Natural killer cell (primary cell): ENCODE measurements around the gene NEK5. TPM values are rescaled to one million over a fixed set of nuclear protein-coding genes. Genes with fewer than 3 reads are reported as not detected.
"Not testable (repeated sequence)": the region's sequence is repeated elsewhere in the genome, so short reads cannot be mapped to it uniquely, and the experiment has no call there.

Experiments used
- ATAC-seq, 3 donors: fragments of 150-1000 bp in 2 of 3; fragments of 200-7000 bp in 1 of 3; cut with Tn5 transposase; 1 replicate in 1 of 3; 2 replicates in 2 of 3; pipeline ENCODE4 v1.10.0; 2021; ENCODE audit warnings: mild to moderate bottlenecking in 2 of 3, moderate library complexity in 2 of 3
- DNase-seq, 2 donors: peaks; one replicate each; pipeline versions ENCODE4 v3.0.0 to v3.0.0-alpha.2; 2013 to 2021; ENCODE audit warnings: mixed read lengths in 1 of 2
- H3K27ac ChIP-seq: one replicate; pipeline ENCODE4 v1.5.1; 2013; ENCODE audit warnings: mild to moderate bottlenecking, low read length
- H3K27me3 ChIP-seq: one replicate; pipeline ENCODE4 v1.6.1; 2013; ENCODE audit warnings: low read length; ENCODE audit not compliant: control insufficient read depth, insufficient read depth
- H3K36me3 ChIP-seq: one replicate; pipeline ENCODE4 v1.6.1; 2013; ENCODE audit warnings: low read length; ENCODE audit not compliant: control insufficient read depth, insufficient read depth
- H3K4me1 ChIP-seq: one replicate; pipeline ENCODE4 v1.6.1; 2013; ENCODE audit warnings: low read length; ENCODE audit not compliant: control insufficient read depth, insufficient read depth
- H3K4me3 ChIP-seq: one replicate; pipeline ENCODE4 v1.5.1; 2013; ENCODE audit warnings: low read length
- H3K9me3 ChIP-seq: one replicate; pipeline ENCODE4 v1.6.1; 2013; ENCODE audit warnings: low read length; ENCODE audit not compliant: control insufficient read depth, insufficient read depth
- H3K27ac Mint-ChIP-seq, 2 donors: one replicate each; pipeline ENCODE4 v1.8.0; 2022; ENCODE audit warnings: mild to moderate bottlenecking in 2 of 2, mixed read lengths in 2 of 2, moderate library complexity in 1 of 2
- H3K27me3 Mint-ChIP-seq, 2 donors: one replicate each; pipeline ENCODE4 v1.8.0; 2022; ENCODE audit warnings: low read depth in 2 of 2, mixed read lengths in 2 of 2
- H3K36me3 Mint-ChIP-seq: one replicate; pipeline ENCODE4 v1.8.0; 2022; ENCODE audit warnings: mixed read lengths
- H3K4me1 Mint-ChIP-seq, 2 donors: one replicate each; pipeline ENCODE4 v1.8.0; 2022; ENCODE audit warnings: mixed read lengths in 2 of 2
- H3K4me3 Mint-ChIP-seq: one replicate; pipeline ENCODE4 v1.8.0; 2022; ENCODE audit warnings: mild to moderate bottlenecking, moderate library complexity, mixed read lengths
- H3K9me3 Mint-ChIP-seq, 2 donors: one replicate each; pipeline ENCODE4 v1.8.0; 2022; ENCODE audit warnings: mixed read lengths in 2 of 2
- WGBS: methylation state at CpG from one replicate; pipeline ENCODE4 v1.1.7; 2013; ENCODE audit warnings: missing lambda C conversion rate; ENCODE audit not compliant: insufficient coverage; 5-methylcytosine and 5-hydroxymethylcytosine counted together
- intact Hi-C: fragments of 100-400 bp; cut with micrococcal nuclease; formaldehyde crosslinking; loops from one replicate; pipeline ENCODE4 v1.14.2; 2022
- total RNA-seq, 4 donors: library from RNA; stranded (reverse); fragments of 120-200 nt in 1 of 4; gene quantifications; one replicate each; pipeline versions ENCODE4 v1.2.3 to v1.2.4, GENCODE V29; 2013 to 2022
- TF ChIP-seq, protein P1 (sequence below): fragments of 200-600 bp; IDR thresholded peaks from one replicate; pipeline ENCODE4 v1.8.0; 2022; ENCODE audit warnings: antibody characterized with exemption

Gene NEK5
- total RNA-seq, 3 donors from 2014 or later (not counting 1 experiment from before 2014, with no cell fraction given): 0.13 TPM; not detected in 2

DNA sequence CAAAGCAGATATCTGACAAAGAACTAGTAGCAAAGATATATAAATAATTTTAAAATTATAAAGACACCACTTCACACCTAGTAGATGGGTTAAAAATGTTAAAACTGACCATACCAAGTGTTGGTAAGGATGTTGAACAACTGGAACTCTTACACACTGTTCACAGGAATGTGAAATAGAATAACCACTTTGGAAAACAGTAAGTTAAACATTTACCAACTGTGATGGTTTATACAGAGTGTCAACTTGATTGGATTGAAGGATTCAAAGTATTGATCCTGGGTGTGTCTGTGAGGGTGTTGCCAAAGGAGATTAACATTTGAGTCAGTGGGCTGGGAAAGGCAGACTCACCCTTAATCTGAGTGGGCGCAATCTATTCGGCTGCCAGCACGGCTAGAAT is 85.2 kb downstream of the NEK5 start:
- no peaks in the 10 kb centered on the region for H3K4me1 Mint-ChIP-seq
- WGBS: 79% methylated on average over 3 of the region's 3 CpGs
- no peaks in the 10 kb centered on the region for H3K27me3 ChIP-seq
- ATAC-seq (no peak), DNase-seq (no peak)
- no peaks in the 10 kb centered on the region for H3K36me3 ChIP-seq
- no peaks in the 10 kb centered on the region for H3K27me3 Mint-ChIP-seq
- H3K4me3 ChIP-seq: no peak overlapping the region
- no peak overlapping the region for H3K4me3 Mint-ChIP-seq
- H3K27ac Mint-ChIP-seq: no peak overlapping the region
- intact Hi-C loops: no loop called here
- no peaks in the 10 kb centered on the region for H3K4me1 ChIP-seq
- no peaks in the 10 kb centered on the region for H3K36me3 Mint-ChIP-seq
- no peak overlapping the region for H3K27ac ChIP-seq
- TF ChIP-seq, protein P1, sequence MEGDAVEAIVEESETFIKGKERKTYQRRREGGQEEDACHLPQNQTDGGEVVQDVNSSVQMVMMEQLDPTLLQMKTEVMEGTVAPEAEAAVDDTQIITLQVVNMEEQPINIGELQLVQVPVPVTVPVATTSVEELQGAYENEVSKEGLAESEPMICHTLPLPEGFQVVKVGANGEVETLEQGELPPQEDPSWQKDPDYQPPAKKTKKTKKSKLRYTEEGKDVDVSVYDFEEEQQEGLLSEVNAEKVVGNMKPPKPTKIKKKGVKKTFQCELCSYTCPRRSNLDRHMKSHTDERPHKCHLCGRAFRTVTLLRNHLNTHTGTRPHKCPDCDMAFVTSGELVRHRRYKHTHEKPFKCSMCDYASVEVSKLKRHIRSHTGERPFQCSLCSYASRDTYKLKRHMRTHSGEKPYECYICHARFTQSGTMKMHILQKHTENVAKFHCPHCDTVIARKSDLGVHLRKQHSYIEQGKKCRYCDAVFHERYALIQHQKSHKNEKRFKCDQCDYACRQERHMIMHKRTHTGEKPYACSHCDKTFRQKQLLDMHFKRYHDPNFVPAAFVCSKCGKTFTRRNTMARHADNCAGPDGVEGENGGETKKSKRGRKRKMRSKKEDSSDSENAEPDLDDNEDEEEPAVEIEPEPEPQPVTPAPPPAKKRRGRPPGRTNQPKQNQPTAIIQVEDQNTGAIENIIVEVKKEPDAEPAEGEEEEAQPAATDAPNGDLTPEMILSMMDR: no peak
- no peaks in the 10 kb centered on the region for H3K9me3 ChIP-seq
- no peaks in the 10 kb centered on the region for H3K9me3 Mint-ChIP-seq

DNA sequence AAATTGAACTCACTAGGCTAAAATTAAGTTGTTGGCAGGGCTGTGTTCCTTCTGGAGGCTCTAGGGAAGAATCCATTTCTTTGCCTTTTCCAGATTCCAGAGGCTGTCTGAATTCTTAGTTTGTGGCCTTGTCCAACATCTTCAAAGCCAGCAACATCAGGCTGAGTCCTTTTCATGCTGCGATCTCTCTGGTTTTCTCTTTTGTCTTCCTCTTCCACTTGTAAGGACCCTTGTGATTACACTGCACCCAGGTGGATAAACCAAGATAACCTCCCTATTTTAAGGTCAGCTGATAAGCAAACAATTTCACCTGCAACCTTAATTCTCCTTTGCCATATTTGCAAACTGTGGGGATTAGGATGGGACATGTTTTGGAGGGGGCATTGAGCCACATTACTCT is 92.8 kb downstream of the NEK5 start:
- Histone ChIP-seq H3K9me3 (no peaks in the 10 kb centered on the region), H3K27me3 (no peaks in the 10 kb centered on the region), H3K36me3 (no peaks in the 10 kb centered on the region), H3K4me1 (no peaks in the 10 kb centered on the region), H3K4me3 (no peak overlapping the region), H3K27ac (no peak overlapping the region)
- intact Hi-C loops: no loop called here
- DNase-seq: no peak
- ATAC-seq: no peak
- no peaks in the 10 kb centered on the region for H3K27me3 Mint-ChIP-seq
- H3K9me3 Mint-ChIP-seq: no peaks in the 10 kb centered on the region
- TF ChIP-seq, protein P1: no peak
- WGBS: 97% methylated on average over 1 of the region's 1 CpG
- H3K4me3 Mint-ChIP-seq: no peak overlapping the region
- no peaks in the 10 kb centered on the region for H3K36me3 Mint-ChIP-seq
- no peak overlapping the region for H3K27ac Mint-ChIP-seq
- H3K4me1 Mint-ChIP-seq: peaks cover 5 to 6% of the 10 kb centered on the region in 2 donors

DNA sequence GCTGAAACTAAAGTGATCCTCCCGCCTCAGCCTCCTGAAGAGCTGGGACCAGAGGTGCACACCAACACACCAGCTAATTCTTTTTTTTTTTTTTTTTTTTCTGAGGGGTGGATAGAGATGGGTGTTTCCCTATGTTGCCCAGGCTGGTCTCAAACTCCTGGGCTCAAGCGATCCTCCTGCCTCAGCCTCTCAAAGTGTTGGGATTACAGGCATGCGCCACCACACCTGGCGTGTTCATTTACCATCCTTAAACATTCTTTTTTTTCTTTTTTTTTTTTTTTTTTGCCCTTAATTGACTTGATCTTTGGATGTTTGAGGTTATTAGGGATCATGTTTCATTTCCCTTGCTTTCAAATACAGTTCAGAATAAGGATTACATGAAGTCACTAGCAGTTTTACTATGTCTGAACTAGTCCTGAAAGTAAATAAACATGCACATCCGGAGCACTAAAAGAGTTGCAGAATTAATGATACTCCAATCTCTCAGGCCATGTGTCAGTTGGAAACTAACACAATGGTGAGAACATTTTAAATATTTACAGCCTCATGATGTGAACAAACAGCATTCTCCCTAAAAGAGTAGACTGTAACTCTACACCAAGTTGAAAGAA is 94.2 kb downstream of the NEK5 start:
- whole genome bisulfite sequencing: 100% methylated on average over 1 of the region's 5 CpGs
- ATAC-seq: no peak
- Mint-ChIP-seq H3K27me3 (no peaks in the 10 kb centered on the region), H3K27ac (no peak overlapping the region), H3K4me1 (peaks cover 13 to 14% of the 10 kb centered on the region in 2 donors), H3K4me3 (no peak overlapping the region), H3K36me3 (no peaks in the 10 kb centered on the region), H3K9me3 (no peaks in the 10 kb centered on the region)
- no peak overlapping the region for H3K4me3 ChIP-seq
- no peak for DNase-seq
- H3K27me3 ChIP-seq: no peaks in the 10 kb centered on the region
- no peaks in the 10 kb centered on the region for H3K4me1 ChIP-seq
- no peaks in the 10 kb centered on the region for H3K9me3 ChIP-seq
- no peaks in the 10 kb centered on the region for H3K36me3 ChIP-seq
- TF ChIP-seq, protein P1: no peak
- no peak overlapping the region for H3K27ac ChIP-seq
- intact Hi-C loops: no loop called here

DNA sequence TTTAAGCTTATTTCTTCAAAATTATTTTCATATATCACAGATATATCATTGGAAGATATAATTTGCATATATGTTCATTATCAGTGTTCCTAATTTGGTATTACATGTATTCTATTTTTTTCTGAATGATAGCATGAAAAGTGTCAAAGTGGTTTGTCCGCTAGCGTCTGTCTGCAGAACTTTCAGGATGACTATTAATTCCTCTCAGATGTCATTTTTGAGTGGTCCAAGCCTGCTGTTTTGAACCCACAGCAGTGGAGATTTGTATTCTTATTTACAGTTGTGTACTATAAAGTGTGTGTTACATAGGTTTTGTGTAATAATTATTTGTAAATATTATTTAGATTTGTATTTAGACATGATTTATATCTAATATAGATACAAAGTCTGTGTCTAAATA is 95.8 kb downstream of the NEK5 start:
- 74% methylated on average over 2 of the region's 2 CpGs for WGBS
- Mint-ChIP-seq H3K4me1 (peaks cover 19 to 20% of the 10 kb centered on the region in 2 donors), H3K9me3 (no peaks in the 10 kb centered on the region), H3K36me3 (peaks cover 14% of the 10 kb centered on the region), H3K27me3 (no peaks in the 10 kb centered on the region), H3K27ac (no peak overlapping the region), H3K4me3 (no peak overlapping the region)
- DNase-seq (no peak), ATAC-seq (no peak)
- H3K27me3 ChIP-seq: no peaks in the 10 kb centered on the region
- H3K4me3 ChIP-seq: no peak overlapping the region
- intact Hi-C loops: no loop called here
- H3K36me3 ChIP-seq: peaks cover 6% of the 10 kb centered on the region
- H3K9me3 ChIP-seq: no peaks in the 10 kb centered on the region
- no peaks in the 10 kb centered on the region for H3K4me1 ChIP-seq
- TF ChIP-seq, protein P1: no peak
- H3K27ac ChIP-seq: no peak overlapping the region

DNA sequence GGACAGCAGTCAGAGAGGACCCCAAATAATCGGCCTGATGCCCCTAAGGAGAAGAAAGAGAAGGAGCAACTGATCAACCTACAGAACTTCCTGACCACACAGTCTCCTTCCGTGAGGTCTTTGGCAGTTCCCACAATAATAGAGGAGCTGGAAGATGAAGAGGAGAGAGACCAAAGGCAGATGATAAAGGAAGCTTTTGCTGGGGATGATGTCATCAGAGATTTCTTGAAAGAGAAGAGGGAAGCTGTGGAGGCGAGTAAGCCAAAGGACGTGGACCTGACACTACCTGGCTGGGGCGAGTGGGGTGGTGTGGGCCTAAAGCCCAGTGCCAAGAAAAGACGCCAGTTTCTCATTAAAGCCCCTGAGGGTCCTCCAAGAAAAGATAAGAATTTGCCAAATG is 98.5 kb downstream of the NEK5 start:
- H3K27ac ChIP-seq, H3K4me3 ChIP-seq, H3K27me3 ChIP-seq, H3K9me3 ChIP-seq, H3K27me3 Mint-ChIP-seq, H3K27ac Mint-ChIP-seq, H3K9me3 Mint-ChIP-seq, ATAC-seq, DNase-seq, H3K4me1 ChIP-seq, intact Hi-C loops, H3K4me3 Mint-ChIP-seq: not testable (repeated sequence)
- peaks cover 15% of the 10 kb centered on the region for H3K36me3 ChIP-seq
- peaks cover 32 to 39% of the 10 kb centered on the region in 2 donors for H3K4me1 Mint-ChIP-seq
- WGBS: 98% methylated on average over 4 of the region's 6 CpGs
- H3K36me3 Mint-ChIP-seq: peaks cover 14% of the 10 kb centered on the region
